Esophagus muscularis mucosa (tissue), 4 donors: ENCODE measurements around the gene ZNF142. TPM values are rescaled to one million over a fixed set of nuclear protein-coding genes. Genes with fewer than 3 reads are reported as not detected.

ENCODE experiments used
- DNase-seq: peaks from one replicate; pipeline ENCODE4 v3.0.0-alpha.2; 2017; ENCODE audit errors: extremely low spot score
- H3K27ac ChIP-seq, 4 donors: fragments of 200-600 bp; sonication (generic); replicated peaks in 1 of 4; 1 replicate in 3 of 4; 2 replicates in 1 of 4; pipeline ENCODE4 v1.5.1; 2016 to 2019; ENCODE audit warnings: mild to moderate bottlenecking in 1 of 4
- H3K27me3 ChIP-seq, 4 donors: fragments of 200-600 bp; sonication (generic); one replicate each; pipeline versions ENCODE4 v1.5.1 to v1.6.0; 2016 to 2019
- H3K36me3 ChIP-seq, 4 donors: fragments of 200-600 bp; sonication (generic); one replicate each; pipeline ENCODE4 v1.5.1; 2016 to 2019
- H3K4me1 ChIP-seq, 4 donors: fragments of 200-600 bp; sonication (generic); one replicate each; pipeline ENCODE4 v1.5.1; 2016 to 2019
- H3K4me3 ChIP-seq, 4 donors: fragments of 200-600 bp; sonication (generic); 1 replicate in 2 of 4; 2 replicates in 2 of 4; pipeline ENCODE4 v1.5.1; 2016 to 2019; ENCODE audit warnings: mild to moderate bottlenecking in 4 of 4, moderate library complexity in 1 of 4
- H3K9me3 ChIP-seq, 4 donors: fragments of 200-600 bp; sonication (generic); 1 replicate in 3 of 4; 2 replicates in 1 of 4; pipeline ENCODE4 v1.5.1; 2016 to 2019
- EP300 ChIP-seq: sonication (generic); formaldehyde crosslinking; IDR thresholded peaks from one replicate; pipeline ENCODE4 v1.6.1; 2017; ENCODE audit warnings: antibody characterized with exemption
- POLR2A ChIP-seq: fragments of 450-650 bp; IDR thresholded peaks from one replicate; pipeline ENCODE4 v1.6.1; 2017; ENCODE audit warnings: antibody characterized with exemption, moderate library complexity, mild to moderate bottlenecking, low read depth
- POLR2AphosphoS5 ChIP-seq, 2 donors: sonication (generic); formaldehyde crosslinking; IDR thresholded peaks; one replicate each; pipeline ENCODE4 v1.6.1; 2017; ENCODE audit warnings: antibody characterized with exemption in 2 of 2
- WGBS: methylation state at CpG from one replicate; pipeline ENCODE4 v1.1.5; 2018; 5-methylcytosine and 5-hydroxymethylcytosine counted together
- intact Hi-C: fragments of 100-400 bp; cut with DNase I; formaldehyde crosslinking; loops from one replicate; pipeline ENCODE4 v1.15.1; 2023
- total RNA-seq, 4 donors: library from RNA; depleted of rRNA; stranded (reverse); fragments of >200 nt; gene quantifications; one replicate each; pipeline versions ENCODE4 v1.1.0 to v1.2.1, GENCODE V29; 2016
- TF ChIP-seq, protein P1 (sequence below), 3 experiments: fragments of 200-600 bp in 2 of 3; fragments of 450-650 bp in 1 of 3; sonication (generic) in 2 of 3; IDR thresholded peaks; one replicate each; pipeline ENCODE4 v1.5.1; 2017 to 2019; ENCODE audit warnings: antibody characterized with exemption in 3 of 3, mild to moderate bottlenecking in 2 of 3, moderate library complexity in 1 of 3

ZNF142 gene
- total RNA-seq, 4 donors from 2014 or later, result 17.4 to 33.6 (median 26.3) TPM

DNA sequence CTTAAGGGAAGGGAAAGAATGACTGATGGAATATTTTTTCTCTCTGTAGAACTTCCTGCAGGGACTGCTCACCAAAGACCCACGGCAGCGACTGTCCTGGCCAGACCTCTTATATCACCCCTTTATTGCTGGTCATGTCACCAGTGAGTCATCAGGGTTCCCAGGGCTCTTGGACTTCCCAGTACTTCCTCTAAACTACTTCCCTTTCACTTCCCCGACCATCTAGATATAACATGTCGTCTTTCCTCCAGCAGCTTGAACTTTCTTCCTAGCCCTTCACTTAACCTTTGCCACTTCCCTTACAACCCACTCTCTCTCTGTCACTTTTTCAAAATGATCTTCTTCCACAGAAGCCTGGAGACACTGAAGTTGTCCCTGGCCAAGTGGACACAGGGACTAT lies 19.7 kb upstream of the ZNF142 start:
- H3K36me3 ChIP-seq, result peaks cover 16 to 75% (median 41%) of the 10 kb centered on the region in 4 donors
- no peak for DNase-seq
- no peaks in the 10 kb centered on the region for H3K4me1 ChIP-seq
- 70% methylated on average over 4 of the region's 4 CpGs for WGBS
- TF ChIP-seq POLR2AphosphoS5 (IDR thresholded peaks at IDR 0.05) (no peak), POLR2A (no peak), EP300 (no peak)
- TF ChIP-seq, protein P1, sequence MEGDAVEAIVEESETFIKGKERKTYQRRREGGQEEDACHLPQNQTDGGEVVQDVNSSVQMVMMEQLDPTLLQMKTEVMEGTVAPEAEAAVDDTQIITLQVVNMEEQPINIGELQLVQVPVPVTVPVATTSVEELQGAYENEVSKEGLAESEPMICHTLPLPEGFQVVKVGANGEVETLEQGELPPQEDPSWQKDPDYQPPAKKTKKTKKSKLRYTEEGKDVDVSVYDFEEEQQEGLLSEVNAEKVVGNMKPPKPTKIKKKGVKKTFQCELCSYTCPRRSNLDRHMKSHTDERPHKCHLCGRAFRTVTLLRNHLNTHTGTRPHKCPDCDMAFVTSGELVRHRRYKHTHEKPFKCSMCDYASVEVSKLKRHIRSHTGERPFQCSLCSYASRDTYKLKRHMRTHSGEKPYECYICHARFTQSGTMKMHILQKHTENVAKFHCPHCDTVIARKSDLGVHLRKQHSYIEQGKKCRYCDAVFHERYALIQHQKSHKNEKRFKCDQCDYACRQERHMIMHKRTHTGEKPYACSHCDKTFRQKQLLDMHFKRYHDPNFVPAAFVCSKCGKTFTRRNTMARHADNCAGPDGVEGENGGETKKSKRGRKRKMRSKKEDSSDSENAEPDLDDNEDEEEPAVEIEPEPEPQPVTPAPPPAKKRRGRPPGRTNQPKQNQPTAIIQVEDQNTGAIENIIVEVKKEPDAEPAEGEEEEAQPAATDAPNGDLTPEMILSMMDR (IDR thresholded peaks at IDR 0.05), result no peak
- no peak overlapping the region for H3K4me3 ChIP-seq
- no peaks in the 10 kb centered on the region for H3K9me3 ChIP-seq
- no peaks in the 10 kb centered on the region for H3K27me3 ChIP-seq
- intact Hi-C loops, result no loop called here
- H3K27ac ChIP-seq, result no peak overlapping the region

DNA sequence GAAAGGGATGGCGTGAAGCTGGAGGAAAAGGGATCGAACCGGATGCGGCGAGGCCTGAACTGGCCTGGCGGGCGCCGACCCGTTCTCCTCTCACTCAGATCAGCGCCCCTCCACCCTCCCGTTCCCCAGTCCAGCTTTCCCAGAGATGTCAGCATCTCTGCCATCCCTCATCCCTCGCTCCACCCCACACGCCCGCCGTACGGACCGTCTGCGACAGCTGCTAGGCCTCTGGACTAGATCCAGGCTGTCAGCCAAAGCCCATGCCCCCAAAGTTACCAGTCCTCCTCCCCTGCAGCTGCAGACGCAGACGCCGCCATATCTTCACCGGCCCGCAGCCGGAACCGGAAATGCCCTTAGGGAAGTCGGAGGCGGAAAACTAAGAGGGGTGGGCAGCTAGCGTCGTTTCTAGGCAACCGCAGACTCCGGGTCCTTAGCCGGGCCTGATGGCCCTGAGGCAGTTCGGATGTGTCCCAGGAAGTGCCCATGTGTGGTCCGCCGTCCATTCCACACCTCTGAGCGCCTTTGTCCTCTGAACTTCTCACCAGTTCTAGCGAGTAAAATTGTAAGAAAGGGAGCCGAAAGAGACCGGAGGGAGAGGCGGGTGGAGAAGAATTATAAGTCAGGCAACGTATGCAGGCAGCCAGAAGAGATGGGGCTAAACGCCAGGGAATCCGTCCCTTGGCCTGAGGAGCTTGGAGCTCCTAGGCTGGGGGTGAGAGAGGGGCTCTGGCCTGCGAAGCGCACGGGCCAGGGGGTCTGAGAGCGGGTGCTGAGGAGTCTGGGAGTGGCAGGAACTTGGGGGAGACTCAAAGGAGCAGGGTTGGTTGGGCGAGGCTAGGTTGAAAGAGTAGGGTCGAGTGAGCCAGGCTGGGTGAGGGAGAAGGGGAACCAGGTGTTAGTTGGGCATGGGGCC lies 12.5 kb upstream of the ZNF142 start, which contains the start of the genes RNF25 and STK36:
Gene RNF25 (minus strand): TSS at position 349 of the 913 bp plus-strand sequence. CDS start 32 bp downstream, at position 317.
Gene STK36 (plus strand): TSS at position 433 of the 913 bp plus-strand sequence. CDS start 744 bp downstream, outside the sequence.
- H3K27ac ChIP-seq, result peak within 1 kb of the TSS; percentile 77 to 85 (median 80)
- no peaks in the 10 kb centered on the region for H3K27me3 ChIP-seq
- H3K9me3 ChIP-seq, result no peaks in the 10 kb centered on the region
- peak within 1 kb of the TSS; percentile 62 to 93 (median 78) for H3K4me3 ChIP-seq
- intact Hi-C loops, result no loop called here
- TF ChIP-seq, protein P1 (IDR thresholded peaks at IDR 0.05), result no peak
- no peak for TF ChIP-seq EP300
- peak; percentile 37 for TF ChIP-seq POLR2A
- peak; percentile 85 to 94 for TF ChIP-seq POLR2AphosphoS5 (IDR thresholded peaks at IDR 0.05)
- WGBS, result under 1% methylated on average over 43 of the region's 49 CpGs
- peaks cover 13 to 43% (median 31%) of the 10 kb centered on the region in 4 donors for H3K36me3 ChIP-seq
- peak; percentile 96 for DNase-seq
- H3K4me1 ChIP-seq, result peaks cover 16 to 22% (median 20%) of the 10 kb centered on the region in 4 donors

DNA sequence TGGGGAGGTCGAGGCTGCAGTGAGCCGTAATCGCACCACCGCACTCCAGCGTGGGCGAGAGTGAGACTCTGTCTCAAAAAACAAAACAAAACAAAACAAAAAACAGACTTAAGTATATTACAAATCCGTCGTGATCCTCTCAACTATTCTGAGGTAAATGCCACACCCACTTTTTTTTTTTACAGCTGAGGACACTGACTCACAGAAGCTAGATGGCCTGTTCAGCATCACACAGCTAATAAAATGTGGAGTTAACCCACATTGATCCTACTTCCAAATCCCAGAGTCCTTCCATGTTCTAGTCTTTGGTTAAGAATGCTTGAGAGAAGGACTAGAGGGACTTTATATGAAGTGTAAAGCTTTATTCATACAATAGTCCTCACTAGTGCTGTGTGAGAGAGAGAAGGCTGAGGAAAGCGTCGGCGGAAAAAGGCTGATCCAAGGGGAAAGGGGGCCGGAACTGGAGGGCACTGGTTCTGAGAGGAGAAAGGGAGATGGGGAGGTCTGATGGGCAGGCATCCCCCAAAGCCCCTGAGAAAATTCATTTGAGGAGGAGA lies 11.8 kb upstream of the ZNF142 start:
- H3K27me3 ChIP-seq, result no peaks in the 10 kb centered on the region
- no peaks in the 10 kb centered on the region for H3K9me3 ChIP-seq
- H3K27ac ChIP-seq, result peak overlapping the region; percentile 77 to 85 (median 80)
- intact Hi-C loops, result no loop called here
- peak overlapping the region; percentile 62 to 93 (median 78) for H3K4me3 ChIP-seq
- peaks cover 16 to 22% (median 20%) of the 10 kb centered on the region in 4 donors for H3K4me1 ChIP-seq
- H3K36me3 ChIP-seq, result peaks cover 20 to 43% (median 33%) of the 10 kb centered on the region in 4 donors
- TF ChIP-seq EP300, result no peak
- TF ChIP-seq POLR2AphosphoS5 (IDR thresholded peaks at IDR 0.05), result no peak
- TF ChIP-seq POLR2A, result no peak
- TF ChIP-seq, protein P1 (IDR thresholded peaks at IDR 0.05), result no peak
- DNase-seq, result no peak
- WGBS, result 48% methylated on average over 12 of the region's 12 CpGs

GRCh38 chr2:218664653-218665052 lies 5.2 kb upstream of the ZNF142 start:
- TF ChIP-seq POLR2AphosphoS5 (IDR thresholded peaks at IDR 0.05) (no peak), POLR2A (no peak), EP300 (no peak)
- TF ChIP-seq, protein P1 (IDR thresholded peaks at IDR 0.05), result no peak
- no peak for DNase-seq
- no peak overlapping the region for H3K27ac ChIP-seq
- H3K4me3 ChIP-seq, result no peak overlapping the region
- 95% methylated on average over 7 of the region's 7 CpGs for WGBS
- intact Hi-C loops, result loop anchor here (5.0 kb wide), 1 partner anchor 257 kb away; no protein-coding TSS in a partner anchor
- H3K9me3 ChIP-seq, result no peaks in the 10 kb centered on the region
- H3K36me3 ChIP-seq, result peaks cover 64 to 79% (median 74%) of the 10 kb centered on the region in 4 donors
- no peaks in the 10 kb centered on the region for H3K27me3 ChIP-seq
- H3K4me1 ChIP-seq, result peaks cover 5 to 13% (median 11%) of the 10 kb centered on the region in 4 donors
